Stimulated activated CD8-positive, alpha-beta memory T cell treated with anti-CD3 and anti-CD28 coated beads, Interleukin-7, amount 100 ng/mL, for 4 hours (primary cell): Measurements from ENCODE around the gene HPSE2.

Experiments
- DNase-seq, 2 donors: peaks; one replicate each; pipeline ENCODE4 v3.0.0-alpha.2; 2020; ENCODE audit warnings: low read depth in 2 of 2

HPSE2 gene

DNA sequence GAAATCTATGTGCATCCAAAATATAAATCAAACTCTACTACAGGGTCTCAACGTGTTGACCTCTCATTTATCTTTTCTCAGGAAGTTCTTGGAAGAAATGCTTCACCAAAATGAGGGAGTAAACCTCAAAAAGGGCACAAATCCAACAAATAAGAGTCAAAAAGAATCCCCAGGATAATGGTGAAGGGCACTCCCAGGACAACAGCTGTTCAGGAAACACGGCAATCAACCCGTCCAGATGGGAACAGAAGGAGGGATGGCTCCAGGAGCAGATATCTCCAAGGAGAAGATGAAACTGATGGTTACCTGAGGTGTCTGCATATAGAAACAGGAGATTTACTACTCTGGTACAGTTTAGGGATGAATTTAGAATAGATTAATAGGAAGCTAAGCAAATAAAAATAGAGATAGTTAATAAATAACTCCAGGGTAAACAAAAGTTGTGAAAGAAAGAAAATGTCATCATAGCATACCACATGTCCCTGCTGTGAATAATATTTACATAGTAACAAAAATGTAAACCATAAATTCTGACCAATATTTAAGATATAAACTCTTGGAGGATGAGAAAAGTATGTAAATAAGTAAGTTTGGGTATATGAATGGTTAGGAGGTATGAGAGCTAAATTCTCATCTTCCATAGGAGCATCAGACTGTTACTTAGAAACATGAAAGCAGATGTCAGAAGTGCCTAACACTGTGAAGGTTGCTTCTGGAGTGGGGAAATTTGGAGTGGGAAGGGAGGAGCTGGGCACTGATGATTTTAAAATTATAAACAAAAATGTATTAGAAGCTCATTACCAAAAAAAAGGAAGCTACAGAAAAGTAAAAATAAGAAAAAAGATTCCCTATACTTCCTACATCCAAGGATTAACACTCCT, 551.4 kb downstream of the HPSE2 start:
- no peak for DNase-seq

DNA sequence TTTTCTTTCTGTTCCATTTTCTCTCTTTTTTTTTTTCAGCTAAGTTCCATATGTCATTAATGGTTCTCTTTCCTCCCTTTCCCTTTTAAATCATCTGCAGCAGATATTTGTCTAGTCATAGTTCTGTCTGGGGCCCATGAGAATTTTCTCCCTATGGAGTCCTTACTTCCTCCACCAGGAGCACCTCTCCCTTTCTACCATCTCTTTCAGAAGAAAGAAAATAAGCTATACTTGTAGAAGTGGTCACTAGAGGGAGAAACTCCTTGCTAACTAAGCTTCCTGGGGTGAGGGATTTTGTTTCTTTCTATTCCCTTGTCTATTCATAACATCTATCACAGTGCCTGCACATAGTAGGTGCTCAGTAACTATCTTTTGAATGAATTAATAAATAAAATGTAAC, 558.8 kb downstream of the HPSE2 start:
- DNase-seq: no peak

DNA sequence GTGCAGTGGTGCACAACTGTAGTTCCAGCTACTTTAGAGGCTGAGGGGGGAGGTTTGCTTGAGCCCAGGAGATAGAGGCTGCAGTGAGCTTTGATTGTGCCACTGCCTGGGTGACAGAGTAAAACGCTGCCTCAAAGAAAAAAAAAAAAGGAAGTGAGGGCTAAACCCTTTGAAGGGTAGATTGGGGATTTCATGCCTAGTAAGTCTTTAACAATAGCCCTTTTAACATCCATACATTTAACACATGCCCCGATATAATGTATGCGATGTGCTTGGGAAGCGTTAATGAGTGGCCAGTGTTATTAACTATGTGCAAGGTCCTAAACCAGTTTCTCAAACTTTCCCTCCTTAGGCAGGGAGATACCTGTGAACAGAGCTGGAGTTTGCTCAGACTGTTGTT, 559.8 kb downstream of the HPSE2 start:
- no peak for DNase-seq

DNA sequence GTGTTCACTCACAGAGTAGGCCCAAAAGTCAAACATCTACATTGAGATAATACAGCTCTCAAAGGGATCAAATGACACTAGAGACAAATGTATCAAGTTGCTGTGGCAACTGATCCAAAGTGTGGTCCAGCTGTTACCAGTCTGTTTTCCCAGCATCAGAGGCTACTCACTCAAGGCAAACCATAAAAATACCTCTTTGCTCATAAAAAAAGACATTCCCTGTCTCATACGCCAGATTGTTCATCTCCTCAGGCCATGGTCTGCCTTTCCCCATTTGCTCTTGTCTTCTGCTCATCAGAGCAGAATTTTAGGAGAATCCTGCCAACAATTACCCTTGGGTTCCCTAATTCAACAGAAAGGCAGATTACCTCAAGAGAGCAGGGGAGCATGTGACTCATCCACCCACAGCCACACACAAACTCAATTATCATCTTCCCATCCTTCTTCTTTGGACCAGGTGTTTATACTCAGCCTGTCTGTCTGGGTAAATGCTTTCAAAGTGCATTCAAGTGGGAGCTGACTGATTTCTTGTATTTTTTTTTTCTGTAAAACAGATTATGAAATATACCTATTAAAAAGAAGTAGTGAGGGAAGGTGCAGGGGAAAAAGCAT, 562.4 kb downstream of the HPSE2 start:
- no peak for DNase-seq

DNA sequence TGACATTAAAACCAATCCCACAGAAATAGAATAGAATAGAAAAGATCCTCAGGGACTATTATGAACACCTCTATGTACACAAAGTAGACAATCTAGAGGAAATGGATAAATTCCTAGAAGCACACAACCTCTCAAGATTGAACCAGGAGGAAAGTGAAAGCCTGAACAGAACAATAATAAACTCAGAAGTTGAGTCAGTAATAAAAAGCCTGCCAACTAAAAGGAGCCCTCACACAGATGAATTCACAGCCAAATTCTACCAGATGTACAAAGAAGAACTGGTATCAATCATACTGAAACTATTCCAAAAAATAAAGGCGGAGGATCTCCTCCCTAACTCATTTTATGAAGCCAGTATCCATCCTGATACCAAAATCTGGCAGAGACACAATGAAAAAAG, 568.6 kb downstream of the HPSE2 start:
- no peak for DNase-seq

DNA sequence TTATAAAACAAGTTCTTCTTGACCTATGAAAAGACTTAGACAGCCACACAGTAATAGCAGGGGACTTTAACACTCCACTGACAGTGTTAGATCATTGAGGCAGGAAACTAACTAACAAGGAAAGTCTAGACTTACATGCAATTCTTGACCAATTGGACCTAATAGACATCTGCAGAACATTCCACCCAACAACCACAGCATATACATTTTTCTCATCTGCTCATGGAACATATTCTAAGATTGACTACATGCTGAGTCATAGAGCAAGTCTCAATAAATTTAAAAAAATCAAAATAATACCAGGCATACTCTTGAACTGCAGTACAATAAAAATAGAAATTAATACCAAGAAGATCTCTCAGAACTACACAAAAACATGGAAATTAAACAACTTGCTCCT, 569.4 kb downstream of the HPSE2 start:
- no peak for DNase-seq

DNA sequence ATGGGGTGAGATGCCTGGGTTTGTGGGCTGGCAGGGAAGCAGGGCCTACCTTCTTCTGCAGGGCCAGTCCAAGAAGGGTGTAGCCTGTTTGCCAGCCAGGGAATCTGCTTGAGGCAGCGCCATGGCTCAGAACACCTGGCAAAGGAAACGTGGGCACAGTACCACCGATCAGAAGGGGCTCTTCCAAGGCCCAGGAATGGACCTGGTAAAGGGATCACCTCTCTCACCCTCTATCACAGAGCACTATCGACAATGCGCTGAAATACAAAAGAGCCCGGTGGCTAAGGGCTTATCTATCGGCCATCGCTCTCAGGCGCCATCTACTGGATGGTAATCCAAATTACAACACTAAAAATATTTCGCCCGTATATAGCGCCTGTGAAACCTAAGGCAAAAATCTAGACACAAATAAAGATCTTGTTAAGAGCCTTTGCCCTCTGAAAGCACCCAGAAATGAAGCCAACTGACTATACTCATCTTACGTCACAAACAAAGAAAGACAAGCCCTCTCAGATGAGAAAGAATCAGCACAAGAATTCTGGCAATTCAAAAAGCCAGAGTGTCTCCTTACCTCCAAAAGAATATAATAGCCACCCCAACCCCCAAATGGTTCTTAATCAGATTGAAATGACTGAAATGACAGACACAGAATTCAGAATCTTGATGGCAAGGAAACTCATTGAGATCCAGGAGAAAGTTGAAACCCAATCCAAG, 571.2 kb downstream of the HPSE2 start:
- no peak for DNase-seq

DNA sequence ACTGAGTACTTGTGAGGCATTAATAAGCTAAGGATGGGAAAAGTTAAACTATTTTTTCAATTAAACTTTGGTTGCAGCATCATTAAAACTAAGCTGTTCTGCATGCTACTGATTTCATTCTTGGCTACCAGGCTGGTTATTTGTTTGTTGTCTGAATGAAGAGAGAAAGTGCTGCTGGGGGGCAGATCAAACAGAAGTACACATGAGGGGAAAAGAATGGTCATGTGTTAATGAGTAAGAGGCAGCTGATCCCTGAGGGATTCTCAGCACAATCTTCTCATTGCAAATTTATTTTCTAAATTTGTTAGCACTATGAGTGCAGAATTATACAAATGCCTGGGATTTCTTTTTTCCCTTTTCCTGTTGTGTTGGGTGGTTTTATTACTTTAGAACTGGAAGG, 575.7 kb downstream of the HPSE2 start:
- DNase-seq: no peak

DNA sequence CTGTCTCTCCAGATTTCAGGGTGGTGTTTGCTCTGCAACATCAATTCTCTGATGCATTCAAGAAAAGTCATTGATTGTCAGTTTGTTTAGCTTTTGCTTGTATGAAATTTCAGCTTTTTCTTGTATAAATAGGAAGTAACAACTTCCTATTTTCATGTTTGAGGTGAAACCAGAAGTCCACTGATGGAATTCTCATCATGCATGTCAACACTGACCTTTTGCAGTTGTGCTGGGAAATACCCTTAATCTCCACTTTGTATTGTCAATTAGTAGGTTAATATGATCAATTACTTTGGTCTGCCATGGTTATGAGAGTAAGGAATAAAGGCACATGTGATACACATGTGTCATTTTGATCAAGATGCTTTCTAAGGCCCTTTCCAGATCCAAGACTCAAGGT, 580.2 kb downstream of the HPSE2 start:
- DNase-seq: no peak

DNA sequence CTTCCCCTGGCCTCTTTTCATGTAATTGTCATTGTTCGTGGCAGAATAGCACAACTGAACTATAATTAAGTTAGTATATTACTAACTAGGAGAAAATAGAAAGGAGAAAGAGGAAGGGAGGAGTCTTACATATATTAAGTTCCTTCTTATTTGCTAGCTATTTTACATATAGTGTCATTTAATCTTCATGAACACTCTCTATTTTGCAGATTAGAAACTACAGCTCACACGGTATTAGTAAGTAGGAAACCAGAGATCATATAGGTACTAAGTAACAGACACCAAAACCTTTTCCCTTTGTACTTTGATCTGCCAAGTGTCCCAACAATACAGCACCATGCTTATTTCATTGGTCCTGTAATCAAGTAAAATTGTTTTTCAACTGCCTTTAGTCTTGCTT, 586.5 kb downstream of the HPSE2 start:
- DNase-seq: no peak

DNA sequence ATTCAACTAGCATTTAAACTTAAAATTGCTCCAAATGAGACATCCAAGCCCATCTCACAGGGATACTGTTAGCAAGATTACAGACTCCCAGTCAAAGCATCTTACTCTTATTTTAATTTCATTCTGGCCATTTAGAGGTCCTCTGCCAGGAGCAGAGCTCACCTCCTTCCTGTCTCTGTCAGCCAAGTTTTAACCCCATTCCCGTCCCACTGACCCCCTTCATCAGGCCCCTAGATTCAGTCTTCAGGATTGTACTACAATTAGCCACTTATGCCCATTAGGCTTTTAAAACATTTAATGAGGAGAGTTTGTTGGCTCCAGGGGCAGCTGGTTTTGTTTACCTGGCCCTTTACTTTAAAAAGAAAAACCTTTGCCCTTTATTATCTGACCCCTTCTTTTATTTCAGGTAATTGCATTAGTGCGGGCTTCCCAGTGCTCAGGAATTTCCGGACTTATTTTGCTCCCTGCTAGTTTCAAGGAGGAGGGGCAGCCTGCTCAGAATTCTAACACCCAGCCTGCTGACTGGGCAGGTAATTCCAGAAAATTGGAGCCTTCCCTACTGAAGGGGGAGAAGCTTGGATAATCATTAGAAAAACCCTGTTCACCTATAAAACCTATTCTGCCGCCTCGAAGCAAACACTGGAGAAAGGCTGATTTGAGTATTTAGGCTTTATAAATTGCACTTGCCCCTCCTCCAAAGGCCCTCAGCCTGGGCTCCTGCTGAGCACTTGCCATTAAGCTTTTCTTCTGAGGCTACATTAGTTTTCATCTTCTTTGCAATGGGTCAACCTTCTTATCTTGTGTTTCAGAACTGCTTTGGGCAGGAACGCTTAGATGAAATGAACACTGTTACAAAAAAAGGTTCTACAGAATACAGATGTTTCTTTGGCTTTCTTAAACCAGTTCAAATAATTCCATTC, 588.4 kb downstream of the HPSE2 start:
- no peak for DNase-seq

DNA sequence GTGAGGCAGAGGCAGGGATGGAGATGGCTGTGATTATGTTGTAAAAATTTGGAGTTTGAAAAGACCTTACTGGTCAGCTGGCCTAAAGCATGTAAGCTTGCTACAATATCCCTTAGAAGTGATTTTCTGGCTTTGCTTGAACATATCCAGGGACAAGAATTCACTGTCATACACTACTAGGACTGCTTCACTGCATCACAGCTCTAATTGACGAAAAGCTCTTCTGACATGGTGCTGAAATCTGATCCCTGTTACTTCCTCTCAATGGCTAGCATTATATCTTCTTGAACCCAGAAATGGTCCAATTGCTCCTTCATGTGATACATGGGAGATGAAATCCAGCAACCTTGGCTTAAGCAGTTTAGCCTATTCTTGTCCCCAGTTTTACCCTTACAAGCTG, 591.2 kb downstream of the HPSE2 start:
- no peak for DNase-seq

DNA sequence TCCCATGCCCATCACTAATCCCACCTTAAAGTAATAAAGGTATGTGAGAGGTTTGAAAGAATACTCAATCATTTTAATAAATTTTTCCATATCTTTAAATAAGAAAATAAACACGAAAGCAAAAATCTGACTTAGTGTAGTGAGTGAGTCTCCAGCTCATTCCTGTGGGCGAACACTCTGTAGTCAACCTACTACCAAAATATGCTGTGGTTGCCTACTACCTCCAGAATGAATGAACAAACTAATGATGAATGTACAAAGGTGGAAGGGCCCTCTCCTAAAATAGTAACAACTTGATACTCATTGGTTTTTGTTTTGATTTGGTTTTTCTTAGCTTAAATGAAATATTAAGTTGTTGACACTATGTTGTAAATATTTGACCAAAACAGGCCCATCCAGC, 593.4 kb downstream of the HPSE2 start:
- no peak for DNase-seq

DNA sequence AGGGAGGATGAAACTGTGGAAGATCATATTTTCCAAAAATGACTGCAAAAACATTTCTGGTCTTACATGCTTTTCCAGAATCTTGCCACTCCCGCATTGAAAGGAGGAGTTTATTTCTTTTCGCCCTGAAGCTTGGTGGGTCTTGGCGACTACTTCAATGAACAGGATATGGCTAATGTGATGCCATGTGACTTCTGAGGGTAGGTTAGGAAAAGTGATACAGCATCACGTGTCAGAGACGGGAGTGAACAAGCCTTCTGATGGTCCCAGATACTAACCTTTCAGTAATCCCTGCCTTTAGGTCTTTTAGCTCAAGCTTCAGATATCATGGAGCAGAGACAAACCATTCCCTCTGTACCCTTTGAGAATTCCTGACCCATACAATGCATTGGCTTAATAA, 596.7 kb downstream of the HPSE2 start:
- DNase-seq: no peak

DNA sequence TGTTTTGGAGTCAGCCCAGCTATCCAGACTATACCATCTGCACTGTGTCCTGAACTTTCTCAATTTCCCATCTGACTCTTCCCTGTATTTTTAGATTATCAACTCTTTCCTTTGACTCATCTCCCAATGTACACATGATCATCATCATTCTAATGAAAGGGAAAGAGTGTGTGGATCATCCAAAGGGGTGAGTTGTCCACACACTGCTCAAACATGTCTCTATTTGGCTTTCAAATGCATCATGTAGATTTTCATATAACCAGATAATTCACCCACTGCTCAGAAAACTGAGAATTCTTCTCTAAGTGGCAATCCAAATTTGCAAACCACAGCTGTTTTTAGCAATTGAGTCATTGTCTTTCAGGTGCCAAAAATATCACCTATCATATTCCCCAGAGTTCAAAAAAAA, 598.7 kb downstream of the HPSE2 start:
- no peak for DNase-seq

DNA sequence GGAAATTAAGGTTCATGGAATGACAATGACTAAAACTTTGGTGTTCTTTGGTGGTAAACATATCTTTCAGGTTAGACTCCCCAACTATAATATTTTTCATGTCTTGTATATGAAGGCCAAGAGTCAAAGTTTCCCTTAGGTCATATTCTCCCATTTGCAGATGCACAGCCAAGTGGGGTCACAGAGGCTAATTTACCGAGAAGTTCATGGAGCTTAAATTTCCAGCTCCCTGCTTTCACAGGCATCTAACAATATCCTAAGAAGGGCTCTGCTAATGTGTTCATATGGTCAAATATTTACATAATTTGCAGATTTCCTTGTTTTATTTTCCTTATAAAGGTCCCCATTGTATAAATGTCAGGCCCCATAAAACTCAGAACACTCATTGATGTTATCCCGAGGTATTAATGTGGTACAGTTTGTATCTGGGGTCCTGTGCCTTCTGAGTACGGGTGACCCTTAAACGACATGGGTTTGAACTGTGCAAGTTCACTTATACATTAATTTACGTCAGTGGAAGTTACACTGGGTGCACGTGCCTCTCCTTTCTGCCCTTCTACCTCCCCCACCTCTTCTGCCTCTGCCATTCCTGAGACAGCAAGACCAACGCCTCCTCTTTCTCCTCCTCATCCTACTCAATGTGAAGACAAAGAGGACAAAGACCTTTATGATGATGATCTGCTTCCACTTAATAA, 603.0 kb downstream of the HPSE2 start:
- DNase-seq: no peak

DNA sequence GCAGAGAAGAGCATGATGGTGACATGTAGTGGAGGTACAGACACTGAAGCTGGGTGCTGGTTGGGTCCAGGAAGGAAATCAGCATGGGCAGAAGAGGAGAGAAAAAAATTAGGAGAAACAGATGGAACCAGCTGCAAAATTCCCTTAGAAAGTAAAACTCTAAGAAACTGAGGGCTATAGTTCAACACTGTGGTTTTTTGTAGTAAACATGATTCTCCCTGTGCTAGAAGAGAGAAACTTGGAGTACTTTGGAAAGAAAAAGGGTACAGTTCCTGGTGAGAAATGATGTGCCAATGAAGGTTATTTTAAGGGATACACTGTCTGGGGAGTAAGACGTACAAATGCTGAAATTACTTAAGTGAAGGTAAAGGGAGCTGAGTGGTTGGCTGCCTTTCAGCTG, 607.4 kb downstream of the HPSE2 start:
- DNase-seq: no peak

DNA sequence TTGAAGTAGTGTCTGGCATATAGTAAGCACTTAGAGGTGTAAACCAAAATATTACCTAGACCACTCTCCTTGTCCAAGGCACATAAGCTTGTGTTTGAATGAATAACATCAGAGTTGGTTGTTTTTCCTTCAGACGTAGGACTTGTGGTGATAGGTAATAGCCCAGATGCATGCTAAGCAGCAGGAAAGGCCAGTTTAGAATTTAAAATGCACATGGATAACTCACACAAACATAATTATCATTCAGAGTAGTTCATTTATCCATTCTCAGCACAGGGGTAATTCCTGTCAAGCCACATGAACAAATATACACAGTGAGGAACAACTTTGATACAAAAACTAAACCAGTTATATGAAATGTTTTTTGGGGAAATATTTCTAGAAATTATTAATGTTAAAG, 607.9 kb downstream of the HPSE2 start:
- DNase-seq: no peak

DNA sequence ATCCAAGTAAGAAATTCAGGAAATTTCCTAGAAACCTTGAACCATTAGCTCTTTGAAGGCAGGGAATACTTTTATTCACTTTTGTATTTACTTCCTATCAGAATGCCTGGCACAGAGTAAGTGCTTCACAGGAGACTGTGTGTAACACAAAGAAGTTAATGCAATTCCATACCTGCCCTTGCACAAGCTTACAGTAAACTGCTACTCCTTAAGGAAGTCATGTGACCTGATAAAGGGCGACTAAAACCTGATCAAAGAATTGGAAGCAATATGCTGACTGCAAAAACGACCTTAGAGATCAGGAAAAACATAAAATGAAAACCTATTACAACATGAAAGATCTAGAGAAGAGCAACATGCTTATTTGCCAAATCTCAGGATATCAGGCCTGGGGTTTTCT, 610.7 kb downstream of the HPSE2 start:
- DNase-seq: no peak

DNA sequence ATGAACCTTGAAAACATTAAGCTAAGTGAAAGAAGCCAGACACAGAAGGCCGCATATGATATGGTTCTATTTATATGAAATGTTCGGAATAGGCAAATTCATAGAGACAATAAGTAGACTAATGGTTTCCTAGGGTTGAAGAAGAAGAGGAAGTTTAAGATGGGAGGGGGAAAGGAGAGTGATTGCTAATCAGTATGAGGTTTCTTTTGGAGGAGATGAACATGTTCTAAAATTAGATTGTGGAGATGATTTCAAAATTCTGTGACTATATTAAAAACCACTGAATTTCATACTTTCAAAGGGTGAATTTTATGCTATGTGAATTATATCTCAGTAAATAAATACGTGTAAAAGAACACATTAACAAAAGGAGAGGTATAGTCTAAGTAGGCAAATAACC, 612.5 kb downstream of the HPSE2 start:
- DNase-seq: no peak

DNA sequence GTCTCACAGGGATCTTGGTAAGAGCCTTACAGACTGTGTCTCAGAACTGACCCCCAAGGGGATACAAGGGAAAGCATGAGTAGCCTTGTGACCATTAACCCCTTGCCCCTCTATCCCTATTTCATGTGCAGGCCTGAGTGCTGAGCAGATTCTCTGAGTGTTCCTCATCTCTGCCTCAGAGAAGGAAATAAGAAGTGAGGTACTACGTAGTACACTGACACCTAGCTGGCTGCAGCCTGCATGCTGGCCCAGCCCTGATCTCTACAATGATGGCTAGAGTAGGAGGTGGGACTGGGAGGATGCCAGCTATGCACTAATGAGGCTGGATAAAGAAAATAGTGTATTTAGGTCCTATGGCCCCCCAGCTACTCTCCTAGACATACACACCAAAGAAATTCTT, 614.0 kb downstream of the HPSE2 start:
- DNase-seq: no peak
